Testis (tissue), 2 donors: Measurements from ENCODE around the gene CPLANE2.

Source experiments
- CTCF ChIP-seq, 3 experiments: fragments of 450-650 bp in 2 of 3; fragments of 200-600 bp in 1 of 3; sonication (generic) in 1 of 3; IDR thresholded peaks; one replicate each; pipeline ENCODE4 v1.5.1; 2016 to 2019; ENCODE audit warnings: antibody characterized with exemption in 3 of 3, mild to moderate bottlenecking in 2 of 3, moderate library complexity in 1 of 3
- POLR2A ChIP-seq: fragments of 450-650 bp; IDR thresholded peaks from one replicate; pipeline ENCODE4 v1.6.1; 2017; ENCODE audit warnings: antibody characterized with exemption, mild to moderate bottlenecking, moderate library complexity

- TF ChIP-seq CTCF (IDR thresholded peaks at IDR 0.05) (no peak), POLR2A (no peak)
Measured at GRCh38 chr1:16199157-16199501, 37.9 kb downstream of the CPLANE2 start.
